Measurements from ENCODE around the gene ENGASE. TPM values are rescaled to one million over a fixed set of nuclear protein-coding genes. Genes with fewer than 3 reads are reported as not detected.

The ENGASE gene
- total and polyA plus RNA-seq, 8 donors, result 6.6 to 505 (median 35.2) TPM

DNA sequence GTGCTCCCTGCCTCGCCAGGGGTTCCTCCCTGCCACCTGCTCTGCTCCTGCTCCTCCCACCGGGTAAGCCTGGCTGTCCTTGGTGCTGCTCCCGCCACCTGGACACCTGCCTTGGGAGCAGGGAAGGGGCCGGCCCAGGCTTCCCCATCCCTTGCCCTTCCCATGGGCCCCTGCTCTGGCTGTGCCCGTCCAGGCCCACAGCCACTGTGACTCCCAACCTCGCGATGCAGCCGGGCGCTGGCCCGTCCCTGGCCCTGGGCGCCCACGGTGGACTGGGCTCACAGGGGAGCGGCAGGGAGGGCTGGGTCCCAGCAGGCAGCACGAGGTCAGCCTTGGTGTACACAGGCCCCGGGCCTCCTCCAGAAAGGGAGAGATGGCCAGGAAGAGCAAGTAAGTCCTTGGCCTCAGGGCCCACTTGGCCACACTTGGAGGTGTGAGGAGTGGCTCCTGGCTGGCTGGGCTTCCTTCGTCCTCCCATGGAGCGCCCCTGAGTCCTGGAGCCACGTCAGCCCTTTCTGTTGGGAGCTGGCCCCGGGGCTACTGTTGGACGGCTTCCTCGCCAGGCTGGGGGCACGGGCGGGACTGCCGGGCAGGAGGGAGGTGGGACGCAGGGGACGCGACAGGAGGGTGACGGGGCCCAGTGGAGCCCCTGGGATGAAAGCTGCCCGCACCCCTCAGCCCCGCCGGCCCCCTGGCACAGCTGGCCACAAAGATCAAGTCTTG, 15.3 kb downstream of the ENGASE start:
- Histone ChIP-seq H3K9me3 (no peaks in the 10 kb centered on the region), H3K27me3 (peaks cover 0 to 53% (median 40%) of the 10 kb centered on the region in 3 donors), H3K4me1 (peaks cover 0 to 14% (median 0%) of the 10 kb centered on the region in 4 donors), H3K36me3 (peaks cover 18 to 26% (median 25%) of the 10 kb centered on the region in 4 donors), H3K4me3 (no peak overlapping the region), H3K27ac (no peak overlapping the region)
- intact Hi-C loops (cut with DNase I; ENCODE audit: low total_unique reads), result loop anchor here (5.0 kb wide), 1 partner anchor 302 kb away; no protein-coding TSS in a partner anchor
- WGBS, 5 donors, result 60 to 74% (median 65%) methylated on average over 26 to 31 of the region's 31 CpGs
- no peak for DNase-seq
- TF ChIP-seq POLR2A (IDR thresholded peaks at IDR 0.05) (no peak), EP300 (IDR thresholded peaks at IDR 0.05) (no peak)

DNA sequence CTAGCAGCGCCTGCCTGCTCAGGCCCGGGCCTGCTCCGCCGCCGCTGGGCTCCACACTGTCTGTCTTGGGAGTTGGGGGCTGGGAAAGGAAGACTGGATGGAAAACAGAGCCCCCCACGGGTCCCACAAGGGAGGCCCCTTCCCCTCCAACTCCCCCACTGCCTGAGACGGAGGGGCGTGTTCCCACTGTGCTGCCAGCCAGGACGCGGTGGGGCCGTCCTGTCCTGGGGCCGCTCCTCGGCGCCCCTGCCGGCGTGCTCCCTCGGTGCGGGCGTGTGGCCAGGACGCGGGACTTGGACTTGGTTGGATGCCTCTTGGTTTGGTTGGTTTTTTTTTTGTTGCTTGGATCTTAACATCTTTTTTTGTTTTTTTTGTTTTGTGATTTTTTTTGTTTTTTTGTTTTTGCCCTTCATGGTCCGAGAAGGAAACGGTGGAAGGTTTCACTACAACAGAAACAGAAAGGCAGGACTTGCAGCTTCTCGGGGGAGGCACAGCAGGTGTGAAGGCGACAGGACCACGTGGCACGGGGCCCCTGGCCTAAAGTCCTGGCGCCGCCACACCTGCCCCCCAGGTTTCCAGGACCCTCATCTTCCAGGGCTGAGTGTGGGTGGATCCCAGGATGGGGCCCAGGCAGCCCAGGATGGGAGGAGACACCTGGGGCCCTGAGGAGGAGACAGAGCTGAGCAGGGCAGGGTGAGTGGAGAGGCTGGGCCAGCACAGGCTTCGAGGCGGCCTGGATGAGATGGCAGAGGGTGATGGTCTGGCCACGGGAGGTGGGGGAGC, 16.0 kb downstream of the ENGASE start:
- TF ChIP-seq POLR2A (IDR thresholded peaks at IDR 0.05), result no peak
- TF ChIP-seq, protein P1, sequence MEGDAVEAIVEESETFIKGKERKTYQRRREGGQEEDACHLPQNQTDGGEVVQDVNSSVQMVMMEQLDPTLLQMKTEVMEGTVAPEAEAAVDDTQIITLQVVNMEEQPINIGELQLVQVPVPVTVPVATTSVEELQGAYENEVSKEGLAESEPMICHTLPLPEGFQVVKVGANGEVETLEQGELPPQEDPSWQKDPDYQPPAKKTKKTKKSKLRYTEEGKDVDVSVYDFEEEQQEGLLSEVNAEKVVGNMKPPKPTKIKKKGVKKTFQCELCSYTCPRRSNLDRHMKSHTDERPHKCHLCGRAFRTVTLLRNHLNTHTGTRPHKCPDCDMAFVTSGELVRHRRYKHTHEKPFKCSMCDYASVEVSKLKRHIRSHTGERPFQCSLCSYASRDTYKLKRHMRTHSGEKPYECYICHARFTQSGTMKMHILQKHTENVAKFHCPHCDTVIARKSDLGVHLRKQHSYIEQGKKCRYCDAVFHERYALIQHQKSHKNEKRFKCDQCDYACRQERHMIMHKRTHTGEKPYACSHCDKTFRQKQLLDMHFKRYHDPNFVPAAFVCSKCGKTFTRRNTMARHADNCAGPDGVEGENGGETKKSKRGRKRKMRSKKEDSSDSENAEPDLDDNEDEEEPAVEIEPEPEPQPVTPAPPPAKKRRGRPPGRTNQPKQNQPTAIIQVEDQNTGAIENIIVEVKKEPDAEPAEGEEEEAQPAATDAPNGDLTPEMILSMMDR (IDR thresholded peaks at IDR 0.05), result peak in 1 of 7 experiments; percentile 10
- H3K9me3 ChIP-seq, result no peaks in the 10 kb centered on the region
- H3K27me3 ChIP-seq, result peaks cover 0 to 60% (median 47%) of the 10 kb centered on the region in 3 donors
- H3K36me3 ChIP-seq, result peaks cover 12 to 18% (median 17%) of the 10 kb centered on the region in 4 donors
- H3K4me3 ChIP-seq, result no peak overlapping the region
- intact Hi-C loops (cut with DNase I; ENCODE audit: low total_unique reads), result no loop called here
- peaks cover 0 to 14% (median 0%) of the 10 kb centered on the region in 4 donors for H3K4me1 ChIP-seq
- H3K27ac ChIP-seq, result no peak overlapping the region
- peak in 1 of 2 donors; percentile 69 for DNase-seq
- 34 to 38% (median 37%) methylated on average over 30 to 32 of the region's 32 CpGs for whole genome bisulfite sequencing, 5 donors

DNA sequence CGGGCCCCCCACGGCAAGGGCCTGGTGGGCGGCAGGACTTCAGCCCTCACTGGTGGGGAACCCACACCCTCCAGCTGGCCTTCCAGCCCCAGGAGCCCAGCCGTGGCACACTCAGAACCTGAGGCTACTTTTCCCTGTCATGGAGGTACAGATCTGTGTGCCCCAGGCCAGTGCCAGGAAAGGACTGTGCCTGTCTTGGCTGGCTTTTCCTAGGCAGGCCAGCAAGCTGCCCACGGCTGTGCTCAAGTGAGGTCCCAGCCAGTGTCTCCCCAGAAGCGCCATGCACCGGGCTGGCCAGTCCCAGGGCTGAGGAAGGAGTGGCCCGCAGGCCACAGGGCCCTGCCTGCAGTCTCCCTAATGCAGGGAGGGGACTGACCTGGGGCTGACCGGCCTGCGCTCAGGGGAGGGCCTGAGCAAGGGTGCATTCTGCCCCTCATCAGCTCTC, 16.6 kb downstream of the ENGASE start:
- H3K4me1 ChIP-seq, result peaks cover 0 to 14% (median 0%) of the 10 kb centered on the region in 4 donors
- 66 to 82% (median 79%) methylated on average over 4 to 10 of the region's 10 CpGs for WGBS, 5 donors
- TF ChIP-seq POLR2AphosphoS5 (IDR thresholded peaks at IDR 0.05), result no peak
- TF ChIP-seq, protein P1 (IDR thresholded peaks at IDR 0.05), result no peak
- TF ChIP-seq POLR2A (IDR thresholded peaks at IDR 0.05), result no peak
- TF ChIP-seq EP300 (IDR thresholded peaks at IDR 0.05), result no peak
- no peak overlapping the region for H3K4me3 ChIP-seq
- no peak for DNase-seq
- H3K27ac ChIP-seq, result no peak overlapping the region
- no peaks in the 10 kb centered on the region for H3K9me3 ChIP-seq
- peaks cover 0 to 66% (median 53%) of the 10 kb centered on the region in 3 donors for H3K27me3 ChIP-seq
- intact Hi-C loops (cut with DNase I; ENCODE audit: low total_unique reads), result no loop called here
- H3K36me3 ChIP-seq, result peaks cover 7 to 12% (median 11%) of the 10 kb centered on the region in 4 donors

DNA sequence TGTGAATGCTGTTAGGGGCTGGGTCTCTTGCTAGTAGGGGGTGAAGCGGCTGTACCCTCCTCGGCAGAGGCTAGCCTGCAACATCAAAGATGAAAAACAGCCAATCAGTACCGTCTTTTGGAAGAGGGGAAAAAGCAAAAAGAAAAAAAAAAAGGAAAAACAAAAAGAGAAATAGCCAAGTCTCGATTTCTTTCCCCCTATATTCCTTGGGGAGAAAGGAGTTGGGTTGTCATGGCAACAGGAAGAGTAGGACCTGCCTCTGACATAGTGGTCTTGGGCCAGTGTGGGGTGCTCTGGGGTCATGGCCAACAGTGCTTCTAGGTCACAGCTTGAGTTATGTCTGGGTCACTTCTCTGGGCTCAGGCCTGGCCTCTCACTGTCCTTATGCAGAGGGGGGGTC, 17.9 kb downstream of the ENGASE start:
- no peak for DNase-seq
- Histone ChIP-seq H3K9me3 (no peaks in the 10 kb centered on the region), H3K27me3 (peaks cover 5 to 80% (median 67%) of the 10 kb centered on the region in 3 donors), H3K36me3 (no peaks in the 10 kb centered on the region), H3K4me1 (peaks cover 0 to 21% (median 6%) of the 10 kb centered on the region in 4 donors), H3K4me3 (no peak overlapping the region), H3K27ac (no peak overlapping the region)
- TF ChIP-seq POLR2A (IDR thresholded peaks at IDR 0.05) (no peak), EP300 (IDR thresholded peaks at IDR 0.05) (no peak), POLR2AphosphoS5 (IDR thresholded peaks at IDR 0.05) (no peak)
- TF ChIP-seq, protein P1 (IDR thresholded peaks at IDR 0.05), result no peak
- intact Hi-C loops (cut with DNase I; ENCODE audit: low total_unique reads), result no loop called here
- 60 to 70% (median 68%) methylated on average over 4 of the region's 4 CpGs for WGBS, 5 donors

All from stomach (tissue), 9 donors.